ENCODE results near the gene MYH9. TPM values are rescaled to one million over a fixed set of nuclear protein-coding genes. Genes with fewer than 3 reads are reported as not detected.
"Not testable (repeated sequence)": the region's sequence is repeated elsewhere in the genome, so short reads cannot be mapped to it uniquely, and the experiment has no call there.

MYH9 gene
- total RNA-seq, 1 experiment from 2014 or later = 258 TPM

GRCh38 chr22:36262307-36262706, 125.5 kb downstream of the MYH9 start:
- intact Hi-C loops (cut with micrococcal nuclease); BruUV-seq (replicated peaks); H3K9me2 ChIP-seq (ENCODE audit: insufficient read depth); H4K20me1 ChIP-seq (ENCODE audit: insufficient read depth); H3K4me1 ChIP-seq (ENCODE audit: control insufficient read depth in 1 of 2, insufficient read depth in 2 of 2, low read length in 2 of 2); H3K79me2 ChIP-seq (ENCODE audit: insufficient read depth, low read length); H2AFZ ChIP-seq (ENCODE audit: low read depth, low read length, poor library complexity, severe bottlenecking); POLR2A ChIA-PET; RAD21 ChIA-PET (ENCODE audit: low non-redundant PET in 1 of 2, low total read pairs in 2 of 2, uncharacterized antibody in 2 of 2, unreplicated experiment in 2 of 2); DNase-seq (ENCODE audit: low read depth, low spot score); H3K9ac ChIP-seq (ENCODE audit: low read length); H3K4me2 ChIP-seq (ENCODE audit: low read length); H3K4me3 ChIP-seq (replicated peaks in 1 of 2; ENCODE audit: low read depth in 1 of 2, low read length in 2 of 2); H3K27me3 ChIP-seq (ENCODE audit: insufficient read depth, low read length); CTCF ChIA-PET; H3K27ac ChIP-seq (ENCODE audit: low read depth, low read length); H3K9me3 ChIP-seq (ENCODE audit: control insufficient read depth in 1 of 2, insufficient read depth in 1 of 2, low read depth in 1 of 2, low read length in 2 of 2); ATAC-seq; H3K36me3 ChIP-seq (ENCODE audit: control insufficient read depth in 1 of 2, insufficient read depth in 2 of 2, low read length in 2 of 2): not testable (repeated sequence)

DNA sequence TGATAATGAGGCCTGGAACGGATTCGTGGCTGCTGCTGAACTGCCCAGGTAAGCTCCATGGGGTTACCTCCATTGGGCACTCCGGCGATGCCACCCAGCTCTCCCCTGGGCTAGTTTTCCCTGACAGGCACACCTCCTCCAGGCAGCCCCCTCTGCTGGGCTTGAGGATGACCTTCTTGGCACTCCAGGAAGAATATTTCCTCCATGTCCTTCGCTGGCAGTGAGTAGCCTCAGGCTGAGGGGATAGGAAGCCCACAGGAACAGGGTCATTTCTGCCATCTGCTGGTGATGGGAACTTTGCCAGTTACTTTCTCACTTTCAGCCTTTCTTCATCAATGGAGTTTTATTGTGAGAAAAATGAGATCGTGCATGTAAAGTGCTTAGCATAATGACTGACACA, 126.1 kb downstream of the MYH9 start:
- H3K36me3 ChIP-seq (ENCODE audit: control insufficient read depth in 1 of 2, insufficient read depth in 2 of 2, low read length in 2 of 2); H3K4me1 ChIP-seq (ENCODE audit: control insufficient read depth in 1 of 2, insufficient read depth in 2 of 2, low read length in 2 of 2); ATAC-seq: not testable (repeated sequence)

DNA sequence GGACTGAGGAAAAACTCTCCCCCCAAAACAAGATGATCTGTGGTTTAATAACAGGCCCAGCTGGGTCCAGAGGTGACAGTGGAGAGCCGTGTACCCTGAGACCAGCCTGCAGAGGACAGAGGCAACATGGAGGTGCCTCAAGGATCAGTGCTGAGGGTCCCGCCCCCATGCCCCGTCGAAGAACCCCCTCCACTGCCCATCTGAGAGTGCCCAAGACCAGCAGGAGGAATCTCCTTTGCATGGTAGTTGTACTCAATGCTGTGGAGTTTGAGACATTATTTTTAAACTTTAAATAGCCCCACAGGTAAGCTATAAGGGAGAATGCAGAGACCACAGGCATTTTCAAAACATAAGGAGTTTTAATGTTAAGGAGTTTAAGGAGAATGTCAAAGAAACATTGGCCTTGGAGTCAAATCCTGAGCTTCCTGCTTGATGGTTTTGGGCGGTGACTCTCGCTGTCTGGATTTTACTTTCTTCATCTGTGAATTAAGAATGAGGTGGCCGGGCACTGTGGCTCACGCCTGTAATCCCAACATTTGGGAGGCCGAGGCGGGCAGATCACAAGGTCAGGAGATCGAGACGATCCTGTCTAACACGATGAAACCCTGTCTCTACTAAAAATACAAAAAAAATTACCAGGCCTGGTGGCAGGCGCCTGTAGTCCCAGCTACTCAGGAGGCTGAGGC, 128.0 kb downstream of the MYH9 start:
- Histone ChIP-seq H3K9me3 (ENCODE audit: control insufficient read depth in 1 of 2, insufficient read depth in 1 of 2, low read depth in 1 of 2, low read length in 2 of 2) (no peaks in the 10 kb centered on the region), H4K20me1 (ENCODE audit: insufficient read depth) (no peaks in the 10 kb centered on the region), H2AFZ (ENCODE audit: low read depth, low read length, poor library complexity, severe bottlenecking) (no peak overlapping the region), H3K27me3 (ENCODE audit: insufficient read depth, low read length) (no peaks in the 10 kb centered on the region), H3K9ac (ENCODE audit: low read length) (no peak overlapping the region), H3K4me1 (ENCODE audit: control insufficient read depth in 1 of 2, insufficient read depth in 2 of 2, low read length in 2 of 2) (no peaks in the 10 kb centered on the region), H3K9me2 (ENCODE audit: insufficient read depth) (no peaks in the 10 kb centered on the region), H3K79me2 (ENCODE audit: insufficient read depth, low read length) (no peaks in the 10 kb centered on the region), H3K27ac (ENCODE audit: low read depth, low read length) (no peak overlapping the region), H3K4me3 (replicated peaks in 1 of 2; ENCODE audit: low read depth in 1 of 2, low read length in 2 of 2) (no peak overlapping the region), H3K36me3 (ENCODE audit: control insufficient read depth in 1 of 2, insufficient read depth in 2 of 2, low read length in 2 of 2) (no peaks in the 10 kb centered on the region), H3K4me2 (ENCODE audit: low read length) (no peak overlapping the region)
- BruUV-seq (replicated peaks) = no TSS peak
- RAD21 ChIA-PET (ENCODE audit: low non-redundant PET in 1 of 2, low total read pairs in 2 of 2, uncharacterized antibody in 2 of 2, unreplicated experiment in 2 of 2) = no interaction called here
- POLR2A ChIA-PET = no interaction called here
- intact Hi-C loops (cut with micrococcal nuclease) = no loop called here
- DNase-seq (ENCODE audit: low read depth, low spot score) (no peak), ATAC-seq (no peak)
- CTCF ChIA-PET = no interaction called here
- TF ChIP-seq CBX3 (IDR thresholded peaks at IDR 0.05; ENCODE audit: low read depth) = no peak
- TF ChIP-seq SRF (IDR thresholded peaks at IDR 0.05; ENCODE audit: low read depth) = no peak
- no peak for TF ChIP-seq REST (IDR thresholded peaks at IDR 0.05; ENCODE audit: low read depth)
- no peak for TF ChIP-seq CEBPB (IDR thresholded peaks at IDR 0.05; ENCODE audit: low read depth)
- TF ChIP-seq YY1 (IDR thresholded peaks at IDR 0.05; ENCODE audit: extremely low read depth, insufficient replicate concordance, low read depth, low read length) = no peak
- TF ChIP-seq, protein P1, sequence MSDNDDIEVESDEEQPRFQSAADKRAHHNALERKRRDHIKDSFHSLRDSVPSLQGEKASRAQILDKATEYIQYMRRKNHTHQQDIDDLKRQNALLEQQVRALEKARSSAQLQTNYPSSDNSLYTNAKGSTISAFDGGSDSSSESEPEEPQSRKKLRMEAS (IDR thresholded peaks at IDR 0.05) = no peak
- TF ChIP-seq EZH2 (IDR thresholded peaks at IDR 0.05) = no peak
- TF ChIP-seq TCF7L2 (IDR thresholded peaks at IDR 0.05; ENCODE audit: borderline replicate concordance, extremely low read depth, insufficient read depth, insufficient read length) = no peak

More for the DNA sequence above, 126.1 kb downstream of the MYH9 start:
- H3K4me2 ChIP-seq (ENCODE audit: low read length); intact Hi-C loops (cut with micrococcal nuclease); RAD21 ChIA-PET (ENCODE audit: low non-redundant PET in 1 of 2, low total read pairs in 2 of 2, uncharacterized antibody in 2 of 2, unreplicated experiment in 2 of 2); H2AFZ ChIP-seq (ENCODE audit: low read depth, low read length, poor library complexity, severe bottlenecking); H4K20me1 ChIP-seq (ENCODE audit: insufficient read depth); H3K9ac ChIP-seq (ENCODE audit: low read length); CTCF ChIA-PET; H3K9me2 ChIP-seq (ENCODE audit: insufficient read depth); H3K9me3 ChIP-seq (ENCODE audit: control insufficient read depth in 1 of 2, insufficient read depth in 1 of 2, low read depth in 1 of 2, low read length in 2 of 2); H3K27ac ChIP-seq (ENCODE audit: low read depth, low read length); H3K27me3 ChIP-seq (ENCODE audit: insufficient read depth, low read length); H3K79me2 ChIP-seq (ENCODE audit: insufficient read depth, low read length); H3K4me3 ChIP-seq (replicated peaks in 1 of 2; ENCODE audit: low read depth in 1 of 2, low read length in 2 of 2); BruUV-seq (replicated peaks); POLR2A ChIA-PET; DNase-seq (ENCODE audit: low read depth, low spot score): not testable (repeated sequence)

Measured in HCT116 (cell line).